Measurements from ENCODE around the gene ADGRE2. TPM values are rescaled to one million over a fixed set of nuclear protein-coding genes. Genes with fewer than 3 reads are reported as not detected.

Gene ADGRE2
- total and polyA plus RNA-seq, 2 of the 4 experiments (the other 2 are of a cell fraction): not detected

- Histone ChIP-seq H2AFZ (replicated peaks; ENCODE audit: low read length, poor library complexity) (peak overlapping the region; percentile 69), H3K4me2 (ENCODE audit: low read depth, low read length) (no peak overlapping the region), H3K36me3 (ENCODE audit: control insufficient read depth, insufficient read depth, low read length) (no peaks in the 10 kb centered on the region), H2BK120ac (ENCODE audit: low read depth, low read length) (no peak overlapping the region), H2AK9ac (replicated peaks; ENCODE audit: low read depth, low read length, poor library complexity) (no peak overlapping the region), H3K56ac (ENCODE audit: extremely low read depth, insufficient read depth, low read length) (no peak overlapping the region), H3K23ac (ENCODE audit: low read depth, low read length) (no peak overlapping the region), H3K27ac (ENCODE audit: insufficient read depth, low read length) (no peak overlapping the region), H3K9ac (ENCODE audit: low read depth, low read length) (no peak overlapping the region), H3K4ac (ENCODE audit: low read depth, low read length) (no peak overlapping the region), H3K9me3 (ENCODE audit: control insufficient read depth, insufficient read depth, low read length) (peaks cover 10% of the 10 kb centered on the region), H2BK5ac (ENCODE audit: low read depth, low read length, poor library complexity, severe bottlenecking) (no peak overlapping the region), H2AK5ac (ENCODE audit: low read depth, low read length) (no peak overlapping the region), H4K5ac (ENCODE audit: low read depth, low read length) (no peak overlapping the region), H3K14ac (replicated peaks; ENCODE audit: low read depth, low read length) (no peak overlapping the region), H3K79me1 (ENCODE audit: low read depth in 1 of 2, low read length in 2 of 2) (no peaks in the 10 kb centered on the region), H3K4me1 (ENCODE audit: control insufficient read depth, insufficient read depth, low read length) (no peaks in the 10 kb centered on the region), H4K8ac (ENCODE audit: low read depth in 2 of 2, low read length in 2 of 2) (no peak overlapping the region), H4K20me1 (ENCODE audit: insufficient read depth, low read length) (no peaks in the 10 kb centered on the region), H3K9me1 (ENCODE audit: insufficient read depth, low read length) (no peaks in the 10 kb centered on the region), H3K27me3 (ENCODE audit: control insufficient read depth, insufficient read depth, low read length) (no peaks in the 10 kb centered on the region), H3K4me3 (ENCODE audit: insufficient read depth, low read depth, low read length) (no peak overlapping the region), H2BK15ac (ENCODE audit: low read depth, low read length) (no peak overlapping the region), H4K91ac (ENCODE audit: insufficient read depth, low read depth, low read length) (no peak overlapping the region), H3K18ac (ENCODE audit: low read depth, low read length) (no peak overlapping the region), H2BK20ac (ENCODE audit: low read depth, low read length) (no peak overlapping the region)
- POLR2A ChIA-PET (ENCODE audit: unreplicated experiment): no interaction called here
- dilution Hi-C loops (cut with HindIII; ENCODE audit: low sequenced_read_pairs, unreplicated experiment): no loop called here
- DNase-seq: no peak
- no peak for ATAC-seq (ENCODE audit: low read depth)
- in situ Hi-C loops (cut with MboI; ENCODE audit: low sequenced_read_pairs): no loop called here
- 30% methylated on average over 2 of the region's 10 CpGs; no CpG with 5 or more reads in 1 of the 2 experiments for WGBS, 2 experiments (ENCODE audit: extremely low coverage in 2 of 2, insufficient read length in 1 of 2)
- TF ChIP-seq FOS (IDR thresholded peaks at IDR 0.05; ENCODE audit: low read depth, low read length) (no peak), RFX5 (IDR thresholded peaks at IDR 0.05; ENCODE audit: low read depth, low read length) (no peak), CHD1 (IDR thresholded peaks at IDR 0.05; ENCODE audit: low read depth, low read length) (no peak)
- BruUV-seq (replicated peaks): no TSS peak
- intact Hi-C loops (cut with micrococcal nuclease): no loop called here
- CTCF ChIA-PET: no interaction called here
These were observed 47.2 kb downstream of the ADGRE2 start for GRCh38 chr19:14731200-14731599.
